GM03348 (cell line): ENCODE data around the gene MOSMO.
"Not testable (repeated sequence)": the region's sequence is repeated elsewhere in the genome, so short reads cannot be mapped to it uniquely, and the experiment has no call there.

Source experiments
- DNase-seq: peaks from one replicate; pipeline ENCODE4 v3.0.0; 2012; ENCODE audit warnings: low spot score

Gene MOSMO

GRCh38 chr16:22007509-22008214, at the start of gene MOSMO:
Gene MOSMO (plus strand): TSS chr16:22008111. CDS start chr16:22008302, 191 bp downstream.
- DNase-seq, result peak; percentile 95

DNA sequence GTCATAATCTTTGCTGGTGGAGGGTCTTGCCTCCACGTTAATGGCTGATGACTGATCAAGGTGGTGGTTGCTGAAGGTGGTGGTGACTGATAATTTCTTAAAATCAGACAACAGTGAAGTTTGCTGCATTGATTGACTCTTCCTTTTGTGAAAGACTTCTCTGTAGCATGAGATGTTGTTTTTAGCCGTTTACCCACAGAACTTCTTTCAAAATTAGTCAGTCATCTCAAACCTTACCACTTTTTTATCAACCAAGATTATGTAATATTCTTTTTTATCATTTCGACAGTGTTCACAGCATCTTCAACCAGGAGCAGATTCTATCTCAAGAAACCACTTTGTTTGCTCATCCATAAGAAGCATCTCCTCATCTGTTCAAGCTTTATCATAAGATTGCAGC, 48.9 kb upstream of the MOSMO start:
- no peak for DNase-seq

- no peak for DNase-seq
Measured at GRCh38 chr16:21962475-21962874, 45.4 kb upstream of the MOSMO start.

GRCh38 chr16:21963887-21964286, 44.0 kb upstream of the MOSMO start:
- no peak for DNase-seq

- no peak for DNase-seq
Measured at GRCh38 chr16:21964353-21964752, 43.6 kb upstream of the MOSMO start.

DNA sequence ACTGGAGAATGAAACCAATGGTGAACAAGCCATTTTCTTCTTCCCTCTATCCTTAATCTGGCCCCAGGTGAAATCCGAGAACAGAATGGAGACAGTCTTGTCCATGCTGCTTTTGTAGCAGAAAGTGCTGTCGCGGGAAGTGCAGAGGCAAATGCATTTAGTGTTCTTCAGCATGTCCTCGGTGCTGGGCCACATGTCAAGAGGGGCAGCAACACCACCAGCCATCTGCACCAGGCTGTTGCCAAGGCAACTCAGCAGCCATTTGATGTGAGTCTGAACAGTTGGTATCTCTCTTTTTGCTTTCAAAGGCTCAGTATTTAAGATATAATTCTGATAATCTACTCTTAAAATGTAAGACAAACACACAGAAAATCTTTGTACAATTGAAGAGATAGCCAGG, 36.1 kb upstream of the MOSMO start:
- no peak for DNase-seq

DNA sequence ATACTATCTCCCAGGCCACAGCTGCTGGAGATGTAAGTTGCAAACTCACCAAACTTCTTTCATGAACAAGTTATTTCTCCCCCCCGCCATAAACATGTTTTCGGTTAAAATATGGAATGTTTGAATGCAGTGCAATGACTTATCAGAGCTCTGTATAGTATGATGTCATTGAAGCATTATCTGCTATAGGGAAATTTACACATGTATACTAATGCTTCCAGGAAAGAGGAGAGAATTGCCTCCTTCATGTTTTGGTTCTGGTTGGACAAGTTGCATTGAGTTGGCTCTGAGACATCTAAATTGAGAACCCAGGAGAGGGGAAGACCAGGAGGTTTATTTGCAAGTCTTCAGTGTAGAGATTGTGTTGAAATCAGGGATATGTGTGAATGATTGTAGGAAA, 34.0 kb upstream of the MOSMO start:
- no peak for DNase-seq

DNA sequence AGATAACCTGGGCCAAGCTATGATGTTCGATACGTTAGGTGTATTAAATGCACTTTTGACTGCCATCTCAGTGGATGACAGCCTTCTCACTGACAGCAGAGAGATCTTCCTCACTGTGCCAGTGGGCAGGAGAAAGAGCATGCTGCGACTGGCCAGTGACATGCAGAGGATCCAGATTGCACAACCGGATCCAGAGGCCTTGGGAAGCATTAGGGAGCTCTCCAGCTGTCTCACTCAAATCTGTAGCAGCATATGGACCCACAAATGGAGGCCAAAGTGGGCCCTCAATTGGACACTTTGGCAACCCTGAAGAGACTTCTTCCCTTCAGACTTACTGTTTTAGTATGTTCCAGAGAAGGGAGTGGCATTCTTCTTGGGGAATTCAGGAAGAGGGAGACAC, 27.9 kb upstream of the MOSMO start:
- DNase-seq, result no peak

GRCh38 chr16:21982108-21982507, 25.8 kb upstream of the MOSMO start:
- DNase-seq, result no peak

GRCh38 chr16:21984062-21984461, 23.8 kb upstream of the MOSMO start:
- DNase-seq, result no peak

GRCh38 chr16:21985524-21985923, 22.4 kb upstream of the MOSMO start:
- no peak for DNase-seq

GRCh38 chr16:21986692-21987246, 21.1 kb upstream of the MOSMO start:
- no peak for DNase-seq

GRCh38 chr16:21987498-21987897, 20.4 kb upstream of the MOSMO start:
- DNase-seq, result no peak

GRCh38 chr16:21989133-21989532, 18.8 kb upstream of the MOSMO start:
- peak; percentile 36 for DNase-seq

- DNase-seq, result no peak
Measured at GRCh38 chr16:21989751-21990150, 18.2 kb upstream of the MOSMO start.

DNA sequence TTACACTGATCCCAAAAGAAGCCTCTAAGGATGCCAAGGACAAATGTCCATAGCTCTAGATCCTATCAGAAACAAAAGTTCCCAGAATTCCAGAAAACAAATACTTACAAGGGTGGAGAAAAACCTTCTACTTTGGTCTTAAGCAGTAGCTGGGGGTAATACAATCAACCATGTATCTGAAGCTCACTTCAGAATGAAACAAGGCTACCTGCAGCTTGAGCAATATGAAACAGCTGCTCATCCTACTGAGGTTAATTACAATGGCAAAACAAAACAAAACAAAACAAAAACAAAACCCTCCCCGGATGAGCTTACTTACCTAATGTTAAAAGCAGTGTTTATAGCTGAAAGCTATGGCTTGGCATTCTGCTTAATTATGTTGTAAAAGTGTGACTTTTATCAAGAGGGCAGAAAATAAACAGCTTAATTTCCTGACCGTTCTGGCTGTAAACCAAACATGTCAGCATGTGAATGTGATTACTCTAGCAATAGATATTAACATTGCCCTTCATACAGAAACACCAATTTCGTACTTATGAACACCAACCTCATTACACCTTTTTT, 17.4 kb upstream of the MOSMO start:
- no peak for DNase-seq

DNA sequence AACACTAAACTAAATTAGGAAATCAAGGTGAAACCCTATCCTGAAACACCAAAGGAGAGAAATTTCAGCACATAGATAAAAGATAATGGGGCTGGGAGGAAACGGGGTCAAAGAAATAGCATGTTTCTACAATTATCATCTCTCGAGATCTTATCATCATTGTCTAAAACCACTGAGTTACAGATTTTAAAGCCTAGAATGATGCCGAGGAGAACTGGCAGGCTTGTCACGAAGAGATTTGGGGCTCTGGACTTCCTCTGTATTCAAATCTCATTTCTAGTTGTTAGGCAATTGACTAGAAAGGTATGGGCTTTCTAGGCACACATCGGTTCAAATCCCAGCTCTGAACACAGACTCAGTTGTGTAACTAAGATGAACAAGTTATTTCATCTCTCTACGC, 16.3 kb upstream of the MOSMO start:
- no peak for DNase-seq

DNA sequence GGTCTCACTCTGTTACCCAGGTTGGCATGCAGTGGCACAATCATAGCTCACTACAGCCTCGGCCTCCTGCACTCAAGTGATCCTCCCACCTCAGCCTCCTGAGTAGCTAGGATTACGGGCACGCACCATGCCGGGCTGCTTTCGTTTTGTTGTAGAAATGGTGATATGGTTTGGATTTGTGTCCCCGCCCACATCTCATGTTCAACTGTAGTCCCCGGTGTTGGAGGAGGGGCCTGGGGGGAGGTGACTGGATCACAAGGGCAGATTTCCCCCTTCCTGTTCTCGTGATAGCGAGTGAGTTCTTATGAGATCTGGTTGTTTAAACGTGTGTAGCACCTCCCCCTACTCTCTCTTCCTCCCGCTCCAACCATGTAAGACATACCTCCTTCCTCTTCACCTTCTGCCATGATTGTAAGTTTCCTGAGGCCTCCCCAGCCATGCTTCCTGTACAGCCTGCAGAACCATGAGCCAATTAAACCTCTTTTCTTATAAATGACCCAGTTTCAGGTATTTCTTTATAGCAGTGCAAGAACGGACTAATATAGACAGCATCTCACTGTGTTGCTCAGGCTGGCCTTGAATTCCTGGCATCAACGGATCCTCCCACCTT, 12.9 kb upstream of the MOSMO start:
- DNase-seq, result no peak

DNA sequence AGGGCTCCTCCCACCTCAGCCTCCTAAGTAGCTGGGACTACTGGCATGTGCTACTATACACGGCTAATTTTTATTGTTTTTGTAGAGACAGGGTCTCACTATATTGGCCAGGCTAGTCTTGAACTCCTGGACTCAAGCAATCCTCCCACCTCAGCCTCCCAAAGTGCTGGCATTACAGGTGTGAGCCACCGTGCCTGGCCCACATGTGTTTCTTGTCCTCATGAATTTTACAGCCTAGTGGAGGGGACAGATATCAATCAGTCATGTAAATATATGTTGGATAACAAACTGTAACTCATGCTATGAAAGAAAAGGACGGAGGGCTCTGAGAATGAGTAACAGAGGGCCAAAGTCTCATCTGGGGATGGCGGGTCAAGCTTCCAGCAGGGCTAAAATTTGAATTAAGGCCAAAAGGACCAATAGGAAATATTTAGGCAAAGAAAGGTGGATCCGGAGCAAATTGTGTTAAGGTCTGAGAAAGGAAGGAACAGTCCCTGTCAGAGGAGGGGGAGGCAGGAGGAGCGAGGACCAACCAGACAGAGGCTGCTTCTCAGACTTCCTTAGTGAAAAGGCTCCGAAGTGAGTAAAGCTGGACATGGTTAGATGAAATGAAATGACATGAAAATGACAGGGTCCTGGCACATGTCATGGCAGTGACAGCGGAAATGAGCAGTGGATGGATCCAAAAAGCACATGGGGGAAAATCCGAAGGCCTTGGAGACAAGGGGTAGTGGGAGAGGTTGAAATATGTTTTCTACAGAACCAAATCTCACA, 10.8 kb upstream of the MOSMO start:
- no peak for DNase-seq

DNA sequence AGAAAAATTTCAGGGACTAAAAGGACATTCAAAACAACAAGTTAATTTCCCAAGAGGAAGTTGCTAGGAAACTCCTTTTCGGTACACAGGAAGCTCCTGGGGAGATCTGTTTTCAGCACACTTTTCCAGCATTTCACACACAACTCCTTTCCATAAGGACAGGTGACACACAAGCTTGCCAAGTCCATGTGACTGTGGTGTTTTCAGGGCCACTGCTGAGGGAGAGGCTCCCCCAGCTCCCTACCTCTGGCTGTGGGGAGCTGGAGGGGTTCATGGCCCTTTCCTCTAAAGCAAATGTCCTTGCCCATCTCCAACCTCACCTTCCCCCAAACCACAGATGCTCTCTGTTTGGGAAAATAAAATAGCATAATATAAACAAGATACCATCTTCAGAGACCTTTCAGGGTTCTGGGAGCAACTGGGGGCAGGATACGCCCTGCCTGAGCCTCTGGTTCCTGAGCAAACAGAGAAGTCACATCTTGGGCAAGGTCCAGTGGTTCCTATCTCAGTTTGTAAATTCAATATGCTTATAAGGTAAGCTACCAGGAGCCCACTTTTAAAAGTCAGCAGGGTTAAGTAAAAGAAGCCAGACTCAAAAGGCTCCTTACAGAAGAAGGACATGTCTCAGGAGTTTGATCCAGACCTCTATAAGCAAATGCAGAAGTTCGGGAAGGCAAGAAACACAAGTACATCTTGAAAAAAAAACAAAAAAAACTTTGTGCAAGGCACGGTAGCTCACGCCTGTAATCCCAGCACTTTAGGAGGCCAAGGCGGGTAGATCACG, 10.0 kb upstream of the MOSMO start:
- no peak for DNase-seq

GRCh38 chr16:22001591-22001990, 6.3 kb upstream of the MOSMO start:
- peak; percentile 72 for DNase-seq

- DNase-seq, result not testable (repeated sequence)
Measured at GRCh38 chr16:22002047-22002446, 5.9 kb upstream of the MOSMO start.
